Measurements from ENCODE around the gene TRIM60. TPM values are rescaled to one million over a fixed set of nuclear protein-coding genes. Genes with fewer than 3 reads are reported as not detected.

Gene TRIM60
- total RNA-seq, 1 donor from 2014 or later, result not detected

- Histone ChIP-seq H3K4me1 (no peaks in the 10 kb centered on the region), H3K4me3 (no peak overlapping the region), H3K27ac (replicated peaks) (no peak overlapping the region), H3K36me3 (no peaks in the 10 kb centered on the region), H3K27me3 (ENCODE audit: low read depth) (peaks cover 20% of the 10 kb centered on the region), H3K9me3 (replicated peaks) (no peaks in the 10 kb centered on the region)
- intact Hi-C loops (cut with micrococcal nuclease), result no loop called here
- no peak for TF ChIP-seq CTCF (IDR thresholded peaks at IDR 0.05; ENCODE audit: borderline replicate concordance)
- DNase-seq, result no peak
Measured at GRCh38 chr4:165005352-165005925, 26.4 kb upstream of the TRIM60 start.

GRCh38 chr4:165006456-165006855 lies 25.3 kb upstream of the TRIM60 start:
- no peaks in the 10 kb centered on the region for H3K4me1 ChIP-seq
- H3K4me3 ChIP-seq, result no peak overlapping the region
- H3K27me3 ChIP-seq (ENCODE audit: low read depth), result peaks cover 26% of the 10 kb centered on the region
- intact Hi-C loops (cut with micrococcal nuclease), result no loop called here
- H3K27ac ChIP-seq (replicated peaks), result no peak overlapping the region
- no peaks in the 10 kb centered on the region for H3K9me3 ChIP-seq (replicated peaks)
- no peak for DNase-seq
- no peak for TF ChIP-seq CTCF (IDR thresholded peaks at IDR 0.05; ENCODE audit: borderline replicate concordance)
- no peaks in the 10 kb centered on the region for H3K36me3 ChIP-seq

- no peaks in the 10 kb centered on the region for H3K36me3 ChIP-seq
- no peak for DNase-seq
- H3K4me3 ChIP-seq, result no peak overlapping the region
- intact Hi-C loops (cut with micrococcal nuclease), result no loop called here
- no peaks in the 10 kb centered on the region for H3K9me3 ChIP-seq (replicated peaks)
- no peaks in the 10 kb centered on the region for H3K4me1 ChIP-seq
- no peak for TF ChIP-seq CTCF (IDR thresholded peaks at IDR 0.05; ENCODE audit: borderline replicate concordance)
- H3K27me3 ChIP-seq (ENCODE audit: low read depth), result peaks cover 28% of the 10 kb centered on the region
- no peak overlapping the region for H3K27ac ChIP-seq (replicated peaks)
Measured at GRCh38 chr4:165006886-165007285, 24.9 kb upstream of the TRIM60 start.

GRCh38 chr4:165009493-165010227 lies 22.1 kb upstream of the TRIM60 start:
- Histone ChIP-seq H3K27ac (replicated peaks) (no peak overlapping the region), H3K27me3 (ENCODE audit: low read depth) (peaks cover 18% of the 10 kb centered on the region), H3K36me3 (no peaks in the 10 kb centered on the region), H3K4me1 (no peaks in the 10 kb centered on the region), H3K4me3 (no peak overlapping the region), H3K9me3 (replicated peaks) (no peaks in the 10 kb centered on the region)
- intact Hi-C loops (cut with micrococcal nuclease), result no loop called here
- TF ChIP-seq CTCF (IDR thresholded peaks at IDR 0.05; ENCODE audit: borderline replicate concordance), result no peak
- DNase-seq, result no peak

- TF ChIP-seq CTCF (IDR thresholded peaks at IDR 0.05; ENCODE audit: borderline replicate concordance), result no peak
- no peaks in the 10 kb centered on the region for H3K9me3 ChIP-seq (replicated peaks)
- no peak overlapping the region for H3K27ac ChIP-seq (replicated peaks)
- intact Hi-C loops (cut with micrococcal nuclease), result no loop called here
- no peak for DNase-seq
- H3K4me3 ChIP-seq, result no peak overlapping the region
- H3K27me3 ChIP-seq (ENCODE audit: low read depth), result peaks cover 15% of the 10 kb centered on the region
- no peaks in the 10 kb centered on the region for H3K36me3 ChIP-seq
- no peaks in the 10 kb centered on the region for H3K4me1 ChIP-seq
Measured at GRCh38 chr4:165010487-165010886, 21.3 kb upstream of the TRIM60 start.
